Fibroblast of villous mesenchyme (primary cell): ENCODE results near the gene SPATA4. TPM values are rescaled to one million over a fixed set of nuclear protein-coding genes. Genes with fewer than 3 reads are reported as not detected.

ENCODE experiments used
- DNase-seq: peaks from one replicate; pipeline ENCODE4 v3.0.0-alpha.2; 2010; ENCODE audit warnings: low read depth
- H3K4me3 ChIP-seq: 2 replicates; pipeline ENCODE4 v1.5.1; 2011; ENCODE audit warnings: low read depth, mild to moderate bottlenecking, low read length
- CTCF ChIP-seq: IDR thresholded peaks from 2 replicates; pipeline ENCODE4 v1.5.1; 2012; ENCODE audit warnings: low read depth, mild to moderate bottlenecking, low read length; ENCODE audit not compliant: insufficient read depth
- total RNA-seq: library from RNA; depleted of rRNA; stranded (reverse); fragments of >200 nt; gene quantifications from 2 replicates; pipeline ENCODE4 v1.2.3, GENCODE V29; 2012

Gene SPATA4
- total RNA-seq, 1 donor, result not detected

- TF ChIP-seq CTCF, result peak; percentile 36
- peak; percentile 51 for DNase-seq
Measured at GRCh38 chr4:176150356-176150682, 45.1 kb downstream of the SPATA4 start.

GRCh38 chr4:176149680-176150355 is 45.6 kb downstream of the SPATA4 start:
- H3K4me3 ChIP-seq, result no peak overlapping the region
- TF ChIP-seq CTCF, result no peak
- no peak for DNase-seq

More at GRCh38 chr4:176150356-176150682, 45.1 kb downstream of the SPATA4 start:
- no peak overlapping the region for H3K4me3 ChIP-seq

- no peak overlapping the region for H3K4me3 ChIP-seq
- no peak for DNase-seq
- no peak for TF ChIP-seq CTCF
Measured at GRCh38 chr4:176142253-176142652, 53.1 kb downstream of the SPATA4 start.

GRCh38 chr4:176139518-176139917 is 55.9 kb downstream of the SPATA4 start:
- no peak for DNase-seq
- H3K4me3 ChIP-seq, result no peak overlapping the region
- TF ChIP-seq CTCF, result no peak

- no peak overlapping the region for H3K4me3 ChIP-seq
- TF ChIP-seq CTCF, result no peak
- DNase-seq, result no peak
Measured at GRCh38 chr4:176137631-176138030, 57.8 kb downstream of the SPATA4 start.

- no peak overlapping the region for H3K4me3 ChIP-seq
- no peak for DNase-seq
- TF ChIP-seq CTCF, result no peak
Measured at GRCh38 chr4:176134670-176135069, 60.7 kb downstream of the SPATA4 start.

Other genes with a start within 250 kb of the SPATA4 start
- gene WDR17, start 129.7 kb downstream of the SPATA4 start, total RNA-seq, result 0.64 and 0.86 TPM in 2 replicates
- 1.3 and 7.4 TPM in 2 replicates for gene ASB5, start 73.6 kb upstream of the SPATA4 start, total RNA-seq
- gene SPCS3, start 124.4 kb upstream of the SPATA4 start, total RNA-seq, result 148 and 154 TPM in 2 replicates